HG02970 (cell line): ENCODE data around the gene LPAR6.
"Not testable (repeated sequence)": the region's sequence is repeated elsewhere in the genome, so short reads cannot be mapped to it uniquely, and the experiment has no call there.

Source experiments
- ATAC-seq: cut with Tn5 transposase; IDR thresholded peaks from one replicate; pipeline ENCODE4 v1.9.1; 2021; ENCODE audit warnings: mild to moderate bottlenecking, moderate library complexity, moderate number of reproducible peaks; ENCODE audit not compliant: unreplicated experiment, low FRiP score

LPAR6 gene

GRCh38 chr13:48422003-48422402, 9.1 kb upstream of the LPAR6 start:
- not testable (repeated sequence) for ATAC-seq

DNA sequence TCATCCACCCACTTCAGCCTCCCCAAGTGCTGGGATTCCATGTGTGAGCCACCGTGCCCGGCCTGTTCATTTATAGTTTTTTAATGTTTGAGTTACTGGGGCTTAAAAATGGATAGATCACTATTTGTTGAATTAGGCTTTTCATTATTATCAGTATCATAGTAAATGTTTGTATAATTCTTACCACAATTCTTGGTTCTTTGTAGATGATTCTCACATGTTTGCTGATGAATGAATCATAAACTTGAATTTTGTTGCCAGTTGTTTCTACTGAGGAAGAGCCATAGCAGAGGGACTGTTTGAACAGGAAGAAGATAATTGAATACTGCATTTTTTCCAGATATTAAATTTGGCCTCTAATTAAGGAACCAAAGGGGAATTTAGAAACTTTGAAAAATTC, 2.6 kb upstream of the LPAR6 start:
- no peak for ATAC-seq

DNA sequence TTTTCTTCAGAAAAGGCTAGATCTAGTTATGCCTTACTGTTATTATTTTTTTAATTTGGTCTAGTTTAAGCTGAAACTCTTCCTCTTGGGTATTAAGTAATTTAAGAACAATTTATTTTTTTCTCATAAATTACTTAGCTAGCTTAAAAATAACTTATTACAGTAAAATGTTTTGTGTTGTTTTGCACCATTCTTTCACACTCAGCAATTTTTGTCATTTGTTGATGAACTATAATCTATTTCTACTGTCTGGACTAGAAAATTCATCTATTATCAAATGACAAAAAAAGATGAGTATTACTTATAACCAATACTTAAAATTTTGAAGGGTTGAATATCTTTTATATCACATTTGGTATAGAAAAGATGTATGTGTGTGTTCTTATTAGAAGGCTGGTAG, 1.6 kb upstream of the LPAR6 start:
- ATAC-seq: no peak

DNA sequence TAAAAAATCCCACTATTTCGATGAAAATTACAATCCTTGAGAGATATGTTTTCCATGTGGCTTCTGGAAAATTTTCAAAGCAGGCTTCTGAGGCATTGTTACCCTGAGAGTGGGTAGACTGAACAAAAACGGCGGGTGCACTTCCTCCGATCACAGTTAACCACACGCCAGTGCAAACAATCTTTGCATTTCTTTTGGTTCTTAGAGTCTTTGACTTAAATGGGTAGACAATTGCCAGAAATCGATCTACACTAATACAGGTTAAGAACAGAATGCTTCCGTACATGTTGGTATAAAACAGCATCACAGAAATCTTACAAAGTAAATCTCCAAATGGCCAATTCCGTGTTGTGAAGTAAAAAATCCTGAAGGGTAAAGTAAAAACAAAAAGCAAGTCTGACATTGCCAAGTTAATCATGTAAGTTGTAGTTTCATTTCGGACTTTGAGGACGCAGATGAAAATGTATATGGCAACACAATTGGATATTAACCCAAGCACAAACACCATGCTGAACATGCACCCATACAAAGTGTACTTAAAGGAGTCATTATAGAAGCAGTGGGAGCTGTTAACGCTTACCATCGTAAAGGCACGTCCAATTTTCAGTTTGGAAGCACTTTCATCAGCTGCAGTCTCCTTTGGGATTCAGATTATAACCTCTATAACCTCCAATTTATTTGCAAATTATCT, 927 bp downstream of the LPAR6 start:
- ATAC-seq: no peak

- no peak for ATAC-seq
These were observed 1.6 kb downstream of the LPAR6 start for GRCh38 chr13:48411147-48411794.

- no peak for ATAC-seq
These were observed 2.7 kb downstream of the LPAR6 start for GRCh38 chr13:48410199-48410598.

GRCh38 chr13:48405875-48406274, 7.0 kb downstream of the LPAR6 start:
- no peak for ATAC-seq

GRCh38 chr13:48404952-48405351, 8.0 kb downstream of the LPAR6 start:
- no peak for ATAC-seq

- ATAC-seq: no peak
These were observed 9.0 kb downstream of the LPAR6 start for GRCh38 chr13:48403913-48404312.

DNA sequence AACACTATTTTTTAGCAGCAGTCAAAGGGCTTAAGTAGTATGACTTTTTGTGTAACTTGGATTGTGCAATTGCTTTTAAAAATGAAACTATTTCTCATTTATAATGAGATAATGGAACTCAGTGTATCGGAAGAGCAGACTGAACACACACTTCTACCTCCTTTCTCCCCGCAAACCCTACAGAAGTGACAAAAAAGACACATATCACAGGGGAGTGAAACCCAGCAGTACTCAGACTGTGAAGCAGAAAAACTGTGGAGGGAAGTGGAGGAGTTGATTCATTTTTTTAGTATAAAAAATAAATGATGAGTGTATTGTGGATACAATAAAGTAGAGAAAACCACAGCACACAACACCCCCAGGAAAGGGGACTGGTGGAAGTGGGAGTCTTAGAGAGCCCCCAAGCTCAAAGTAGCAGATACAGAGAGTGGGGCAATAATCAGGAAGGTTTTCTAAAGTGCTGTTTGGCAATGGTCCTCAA, 9.7 kb downstream of the LPAR6 start:
- no peak for ATAC-seq

DNA sequence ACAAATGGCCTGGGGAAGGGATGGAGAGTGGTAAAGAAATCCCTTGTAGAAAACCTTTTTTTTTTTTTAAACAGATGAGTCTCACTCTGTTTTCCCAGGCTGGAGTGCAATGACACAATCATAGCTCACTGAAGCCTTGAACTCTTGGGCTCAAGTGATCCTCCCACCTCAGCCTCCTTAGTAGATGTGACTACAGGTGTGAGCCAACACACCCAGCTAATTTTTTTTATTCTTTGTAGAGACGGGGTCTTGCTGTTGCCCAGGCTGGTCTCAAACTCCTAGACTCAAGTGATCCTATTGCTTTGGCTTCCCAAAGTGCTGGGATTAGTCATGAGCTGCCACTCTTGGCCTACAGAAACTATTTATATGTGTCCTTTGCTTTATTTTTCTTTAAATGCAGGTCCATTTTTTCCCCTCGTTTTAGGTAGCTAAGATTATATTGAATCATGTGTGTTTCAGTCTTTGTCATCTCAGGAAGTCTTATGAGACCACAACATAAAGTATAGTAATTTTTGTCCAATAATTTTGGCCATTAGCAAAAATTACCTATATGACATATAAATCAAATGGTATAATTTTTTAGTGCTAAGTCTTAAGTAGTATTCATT, 10.5 kb downstream of the LPAR6 start:
- ATAC-seq: no peak

- no peak for ATAC-seq
These were observed 11.4 kb downstream of the LPAR6 start for GRCh38 chr13:48401480-48401879.

DNA sequence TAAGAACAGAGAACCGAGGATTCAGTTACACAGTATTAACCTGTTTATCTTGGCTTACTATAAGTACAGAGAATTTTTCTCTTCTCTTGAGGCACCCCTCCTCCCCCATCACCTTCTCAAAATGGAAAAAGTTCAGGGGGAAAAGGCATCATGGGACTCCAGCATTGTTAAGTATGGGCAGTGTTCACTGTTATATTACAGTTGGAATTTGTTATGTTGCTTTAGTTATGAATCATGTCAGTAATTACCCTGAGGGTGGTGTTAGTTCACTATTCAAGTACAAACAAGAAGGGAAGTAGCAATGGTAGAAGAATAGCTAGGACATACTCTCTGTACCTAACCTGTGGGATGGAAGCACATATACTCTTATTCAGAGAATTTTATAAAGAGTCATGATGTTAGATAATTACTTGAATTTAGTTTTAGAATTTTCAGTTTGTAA, 12.0 kb downstream of the LPAR6 start:
- ATAC-seq: no peak

DNA sequence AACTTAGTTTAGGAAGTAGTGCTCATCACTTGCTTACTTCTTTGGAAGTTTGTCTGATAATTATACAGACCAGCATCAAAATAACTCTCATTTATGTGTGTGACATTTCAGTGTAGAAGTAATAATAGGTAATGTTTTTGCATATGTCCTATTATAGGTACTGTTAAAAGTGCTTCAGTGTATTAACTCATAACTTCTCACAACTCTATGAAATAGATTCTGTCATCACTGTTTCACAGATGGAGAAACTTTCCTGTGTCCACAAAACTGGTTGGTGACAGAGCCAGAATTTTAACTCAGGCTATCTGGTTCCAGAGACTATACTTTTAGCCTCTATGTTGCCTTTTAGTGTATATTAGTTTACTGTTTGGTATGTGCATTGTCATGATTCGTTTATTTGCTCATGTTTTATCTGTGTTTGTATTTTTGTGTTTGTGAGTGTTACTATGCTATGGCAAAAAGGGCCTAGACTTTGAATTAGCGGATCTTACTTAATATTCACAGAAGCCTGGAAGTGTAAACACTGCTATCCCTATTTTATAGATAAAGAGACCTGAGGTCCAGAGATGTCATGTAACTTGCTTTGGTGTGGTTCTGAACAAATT, 12.7 kb downstream of the LPAR6 start:
- no peak for ATAC-seq

DNA sequence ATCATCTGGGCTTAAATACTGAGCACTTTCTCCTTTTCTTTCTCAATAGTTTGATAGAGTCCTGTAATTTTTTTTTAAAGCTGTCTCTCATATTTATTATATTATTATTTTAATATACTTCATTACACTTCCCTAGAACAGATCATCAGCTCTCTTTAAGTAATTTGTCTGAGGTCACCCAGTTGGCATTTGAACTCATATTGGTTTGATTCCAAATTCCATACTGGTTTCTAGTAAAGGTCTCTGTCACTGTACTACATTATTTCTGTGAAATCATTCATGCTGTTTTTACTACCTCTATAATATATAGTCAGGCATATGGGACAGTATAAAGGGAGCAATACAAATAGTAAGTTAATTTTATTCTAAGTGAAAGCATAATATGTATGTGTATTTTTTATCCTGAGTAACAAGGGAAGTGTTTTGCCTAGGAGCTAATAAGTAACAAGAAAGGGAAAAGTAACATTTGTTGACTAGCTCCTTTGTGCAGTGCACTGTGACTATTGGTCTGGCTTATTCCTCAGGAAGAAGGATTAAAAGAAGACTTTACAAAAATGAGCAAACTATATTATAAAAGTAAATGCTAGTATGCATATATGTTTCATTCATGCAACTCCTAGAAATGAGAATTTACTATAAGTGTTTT, 14.3 kb downstream of the LPAR6 start:
- no peak for ATAC-seq

DNA sequence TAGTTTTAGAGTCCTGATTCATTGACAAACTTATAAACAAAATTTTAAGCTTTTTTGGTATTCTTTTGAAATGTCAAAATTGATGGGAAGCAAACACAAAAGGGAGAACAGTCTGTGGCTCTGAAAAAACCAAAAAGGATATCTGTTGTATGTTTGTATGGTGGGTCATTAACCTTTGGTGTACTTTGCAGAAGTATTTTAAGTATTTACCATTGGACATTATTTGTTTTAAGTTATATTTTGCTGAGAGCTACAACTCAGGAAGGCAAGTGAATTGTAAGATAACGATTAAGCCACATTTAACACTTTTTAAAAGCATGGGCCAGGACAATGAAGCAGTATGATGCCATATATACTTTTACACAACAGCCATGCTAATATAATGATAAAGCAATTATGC, 15.2 kb downstream of the LPAR6 start:
- no peak for ATAC-seq

DNA sequence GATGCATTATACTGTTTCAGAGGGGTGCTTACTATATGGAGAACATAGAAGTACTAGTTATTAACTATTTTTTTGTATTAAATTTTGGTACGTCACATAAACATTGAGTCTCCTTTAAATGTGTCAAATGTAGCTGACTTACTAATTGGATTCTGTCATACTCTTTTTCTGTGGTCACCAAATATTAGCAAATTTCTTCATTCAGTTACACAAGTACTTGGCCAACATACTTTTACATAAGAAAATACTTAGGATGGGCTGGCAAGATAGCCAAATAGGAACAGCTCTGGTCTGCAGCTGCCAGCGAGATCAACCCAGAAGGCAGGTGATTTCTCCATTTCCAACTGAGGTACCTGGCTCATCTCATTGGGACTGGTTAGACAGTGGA, 19.2 kb downstream of the LPAR6 start:
- ATAC-seq: no peak

- ATAC-seq: no peak
These were observed 19.7 kb downstream of the LPAR6 start for GRCh38 chr13:48393030-48393697.

DNA sequence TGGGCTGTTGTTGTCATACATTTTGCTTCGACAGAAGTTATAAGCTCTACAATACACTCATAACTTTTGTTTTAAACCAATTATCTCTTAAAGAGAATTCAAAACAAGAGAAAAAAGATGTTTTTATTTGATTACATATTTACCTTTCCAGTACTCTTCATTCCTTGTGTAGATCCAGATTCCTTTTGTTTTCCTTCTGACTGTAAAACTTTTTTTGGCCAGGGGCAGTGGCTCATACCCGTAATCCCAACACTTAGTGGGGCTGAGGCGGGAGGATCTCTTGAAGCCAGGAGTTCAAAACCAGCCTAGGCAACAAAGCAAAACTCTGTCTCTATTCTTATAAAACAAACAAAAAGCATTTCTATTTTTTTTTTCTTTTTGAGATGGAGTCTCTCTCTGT, 21.7 kb downstream of the LPAR6 start:
- ATAC-seq: no peak

DNA sequence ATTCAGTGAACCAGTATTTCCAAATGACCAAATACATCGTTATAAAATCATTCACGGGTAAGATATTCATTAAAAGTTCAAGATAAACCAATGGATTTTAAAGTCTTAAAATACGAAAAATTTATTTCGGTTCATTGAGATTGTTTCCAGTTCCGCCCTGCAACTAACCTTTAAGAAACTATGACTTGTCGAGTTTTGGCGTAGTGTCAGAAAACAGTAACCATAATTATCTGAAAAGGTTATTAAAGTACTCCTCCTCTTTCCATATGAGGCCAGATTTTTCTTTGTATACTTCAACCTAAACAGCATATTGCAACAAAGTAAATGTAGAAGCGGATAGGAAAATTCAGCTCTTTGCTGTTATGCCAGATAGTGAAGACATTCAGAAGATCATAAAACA, 26.1 kb downstream of the LPAR6 start:
- ATAC-seq: no peak
